Measurements from ENCODE around the gene FOXC1. TPM values are rescaled to one million over a fixed set of nuclear protein-coding genes. Genes with fewer than 3 reads are reported as not detected.

The FOXC1 gene
- total RNA-seq, 1 experiment from 2014 or later: 6.7 TPM

DNA sequence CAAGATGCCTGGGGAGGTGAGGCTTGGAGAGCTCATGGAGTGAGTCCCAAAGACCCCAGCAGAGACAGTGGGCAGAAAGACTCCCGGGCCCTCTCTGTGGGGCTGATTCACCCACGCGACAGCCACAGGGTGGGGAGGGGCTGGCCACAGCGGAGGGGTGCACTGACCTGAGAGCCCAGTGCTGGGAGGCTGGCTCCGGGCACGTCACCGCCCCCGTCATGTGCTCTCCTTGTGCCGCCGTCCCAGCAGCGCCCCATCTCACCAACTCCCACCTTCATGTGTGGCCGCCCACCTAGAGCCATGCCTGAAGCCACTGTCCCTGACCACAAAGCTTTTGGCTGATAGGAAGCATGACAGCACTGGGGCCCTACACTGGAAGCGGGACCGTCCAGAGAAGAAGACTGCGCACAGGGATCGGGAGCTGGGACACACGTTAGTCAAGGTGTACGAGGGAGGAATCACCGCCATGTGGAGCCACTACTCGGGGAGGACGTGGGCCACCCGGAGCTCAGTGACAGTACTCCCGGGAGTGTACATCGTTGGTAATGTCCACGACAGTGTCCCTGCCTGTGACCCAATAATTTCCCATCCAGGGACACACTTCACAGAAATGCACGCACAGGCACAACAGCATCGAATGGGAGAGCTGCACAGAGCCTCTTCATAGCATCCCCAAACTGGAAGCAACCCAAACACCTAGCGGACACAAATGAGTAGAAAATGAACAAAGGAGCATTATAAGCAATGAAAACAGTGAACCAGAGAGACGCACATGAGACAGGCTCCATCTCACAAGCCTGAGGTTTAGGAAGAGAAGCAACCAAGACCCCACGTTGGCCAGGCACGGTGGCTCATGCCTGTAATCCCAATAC lies 28.4 kb upstream of the FOXC1 start:
- DNase-seq (ENCODE audit: low read depth, low spot score) (no peak), ATAC-seq (no peak)
- no peaks in the 10 kb centered on the region for H3K9me3 ChIP-seq (ENCODE audit: control insufficient read depth, insufficient read depth, low read depth, low read length)
- no peaks in the 10 kb centered on the region for H3K36me3 ChIP-seq (ENCODE audit: control insufficient read depth, insufficient read depth, low read length)
- BruUV-seq (replicated peaks): no TSS peak
- in situ Hi-C loops (cut with HindIII; ENCODE audit: low pct_unique_long_range_greater_than_20kb, low sequenced_read_pairs) (no loop called here), intact Hi-C loops (cut with micrococcal nuclease; ENCODE audit: unreplicated experiment) (no loop called here)
- no peak overlapping the region for H3K4me3 ChIP-seq (ENCODE audit: low read depth in 2 of 2, low read length in 2 of 2)
- ChIA-PET POLR2A (no interaction called here), CTCF (no interaction called here)
- TF ChIP-seq, protein P1, sequence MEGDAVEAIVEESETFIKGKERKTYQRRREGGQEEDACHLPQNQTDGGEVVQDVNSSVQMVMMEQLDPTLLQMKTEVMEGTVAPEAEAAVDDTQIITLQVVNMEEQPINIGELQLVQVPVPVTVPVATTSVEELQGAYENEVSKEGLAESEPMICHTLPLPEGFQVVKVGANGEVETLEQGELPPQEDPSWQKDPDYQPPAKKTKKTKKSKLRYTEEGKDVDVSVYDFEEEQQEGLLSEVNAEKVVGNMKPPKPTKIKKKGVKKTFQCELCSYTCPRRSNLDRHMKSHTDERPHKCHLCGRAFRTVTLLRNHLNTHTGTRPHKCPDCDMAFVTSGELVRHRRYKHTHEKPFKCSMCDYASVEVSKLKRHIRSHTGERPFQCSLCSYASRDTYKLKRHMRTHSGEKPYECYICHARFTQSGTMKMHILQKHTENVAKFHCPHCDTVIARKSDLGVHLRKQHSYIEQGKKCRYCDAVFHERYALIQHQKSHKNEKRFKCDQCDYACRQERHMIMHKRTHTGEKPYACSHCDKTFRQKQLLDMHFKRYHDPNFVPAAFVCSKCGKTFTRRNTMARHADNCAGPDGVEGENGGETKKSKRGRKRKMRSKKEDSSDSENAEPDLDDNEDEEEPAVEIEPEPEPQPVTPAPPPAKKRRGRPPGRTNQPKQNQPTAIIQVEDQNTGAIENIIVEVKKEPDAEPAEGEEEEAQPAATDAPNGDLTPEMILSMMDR (IDR thresholded peaks at IDR 0.05): no peak
- no peak for TF ChIP-seq POLR2AphosphoS5 (IDR thresholded peaks at IDR 0.05; ENCODE audit: low read depth, low read length)
- no peak overlapping the region for H3K27ac ChIP-seq (ENCODE audit: low read length)
- H3K27me3 ChIP-seq (ENCODE audit: control insufficient read depth, insufficient read depth, low read length): no peaks in the 10 kb centered on the region; the same call in none of the 2 replicates
- no peaks in the 10 kb centered on the region for H3K4me1 ChIP-seq (ENCODE audit: control insufficient read depth, insufficient read depth, low read length)

DNA sequence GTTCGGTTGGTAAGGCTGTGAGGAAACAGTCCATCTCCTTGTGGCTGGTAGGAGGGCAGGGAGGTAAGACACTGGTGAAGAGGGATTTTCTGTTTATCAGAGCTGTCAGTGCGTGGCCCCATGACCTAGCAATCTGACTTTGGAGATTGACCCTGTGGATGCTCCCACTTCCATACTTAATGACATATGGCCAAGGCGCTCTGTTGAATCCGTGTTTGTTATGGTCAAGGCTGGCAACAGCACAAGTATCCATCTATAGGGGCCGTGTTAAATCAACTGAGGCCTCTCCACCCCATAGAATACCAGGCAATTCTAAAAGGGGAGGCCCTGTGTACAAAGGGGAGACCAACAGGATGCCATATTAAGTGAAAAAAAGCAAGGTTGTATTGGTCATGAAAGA lies 25.6 kb upstream of the FOXC1 start:
- in situ Hi-C loops (cut with HindIII; ENCODE audit: low pct_unique_long_range_greater_than_20kb, low sequenced_read_pairs) (no loop called here), intact Hi-C loops (cut with micrococcal nuclease; ENCODE audit: unreplicated experiment) (no loop called here)
- CTCF ChIA-PET: no interaction called here

More for the DNA sequence above, 25.6 kb upstream of the FOXC1 start:
- BruUV-seq (replicated peaks): no TSS peak
- no peaks in the 10 kb centered on the region for H3K4me1 ChIP-seq (ENCODE audit: control insufficient read depth, insufficient read depth, low read length)
- TF ChIP-seq POLR2AphosphoS5 (IDR thresholded peaks at IDR 0.05; ENCODE audit: low read depth, low read length): no peak
- TF ChIP-seq, protein P1 (IDR thresholded peaks at IDR 0.05): no peak
- TF ChIP-seq SIN3A (IDR thresholded peaks at IDR 0.05; ENCODE audit: borderline replicate concordance, insufficient read depth, low read depth, low read length): no peak
- TF ChIP-seq, protein P2, sequence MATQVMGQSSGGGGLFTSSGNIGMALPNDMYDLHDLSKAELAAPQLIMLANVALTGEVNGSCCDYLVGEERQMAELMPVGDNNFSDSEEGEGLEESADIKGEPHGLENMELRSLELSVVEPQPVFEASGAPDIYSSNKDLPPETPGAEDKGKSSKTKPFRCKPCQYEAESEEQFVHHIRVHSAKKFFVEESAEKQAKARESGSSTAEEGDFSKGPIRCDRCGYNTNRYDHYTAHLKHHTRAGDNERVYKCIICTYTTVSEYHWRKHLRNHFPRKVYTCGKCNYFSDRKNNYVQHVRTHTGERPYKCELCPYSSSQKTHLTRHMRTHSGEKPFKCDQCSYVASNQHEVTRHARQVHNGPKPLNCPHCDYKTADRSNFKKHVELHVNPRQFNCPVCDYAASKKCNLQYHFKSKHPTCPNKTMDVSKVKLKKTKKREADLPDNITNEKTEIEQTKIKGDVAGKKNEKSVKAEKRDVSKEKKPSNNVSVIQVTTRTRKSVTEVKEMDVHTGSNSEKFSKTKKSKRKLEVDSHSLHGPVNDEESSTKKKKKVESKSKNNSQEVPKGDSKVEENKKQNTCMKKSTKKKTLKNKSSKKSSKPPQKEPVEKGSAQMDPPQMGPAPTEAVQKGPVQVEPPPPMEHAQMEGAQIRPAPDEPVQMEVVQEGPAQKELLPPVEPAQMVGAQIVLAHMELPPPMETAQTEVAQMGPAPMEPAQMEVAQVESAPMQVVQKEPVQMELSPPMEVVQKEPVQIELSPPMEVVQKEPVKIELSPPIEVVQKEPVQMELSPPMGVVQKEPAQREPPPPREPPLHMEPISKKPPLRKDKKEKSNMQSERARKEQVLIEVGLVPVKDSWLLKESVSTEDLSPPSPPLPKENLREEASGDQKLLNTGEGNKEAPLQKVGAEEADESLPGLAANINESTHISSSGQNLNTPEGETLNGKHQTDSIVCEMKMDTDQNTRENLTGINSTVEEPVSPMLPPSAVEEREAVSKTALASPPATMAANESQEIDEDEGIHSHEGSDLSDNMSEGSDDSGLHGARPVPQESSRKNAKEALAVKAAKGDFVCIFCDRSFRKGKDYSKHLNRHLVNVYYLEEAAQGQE (IDR thresholded peaks at IDR 0.05; ENCODE audit: insufficient read depth in 1 of 2, low read depth in 2 of 2, low read length in 1 of 2): no peak
- no peak for TF ChIP-seq TCF7L2 (IDR thresholded peaks at IDR 0.05; ENCODE audit: low read depth, low read length)
- H3K27me3 ChIP-seq (ENCODE audit: control insufficient read depth, insufficient read depth, low read length): no peaks in the 10 kb centered on the region; the same call in 1 of the 2 replicates
- POLR2A ChIA-PET: no interaction called here
- no peaks in the 10 kb centered on the region for H3K36me3 ChIP-seq (ENCODE audit: control insufficient read depth, insufficient read depth, low read length)
- H3K27ac ChIP-seq (ENCODE audit: low read length): no peak overlapping the region
- ATAC-seq (no peak), DNase-seq (ENCODE audit: low read depth, low spot score) (no peak)
- H3K9me3 ChIP-seq (ENCODE audit: control insufficient read depth, insufficient read depth, low read depth, low read length): no peaks in the 10 kb centered on the region
- no peak overlapping the region for H3K4me3 ChIP-seq (ENCODE audit: low read depth in 2 of 2, low read length in 2 of 2)

Data from Panc1 (cell line).